ENCODE data around the gene CACNA1I.

The CACNA1I gene

DNA sequence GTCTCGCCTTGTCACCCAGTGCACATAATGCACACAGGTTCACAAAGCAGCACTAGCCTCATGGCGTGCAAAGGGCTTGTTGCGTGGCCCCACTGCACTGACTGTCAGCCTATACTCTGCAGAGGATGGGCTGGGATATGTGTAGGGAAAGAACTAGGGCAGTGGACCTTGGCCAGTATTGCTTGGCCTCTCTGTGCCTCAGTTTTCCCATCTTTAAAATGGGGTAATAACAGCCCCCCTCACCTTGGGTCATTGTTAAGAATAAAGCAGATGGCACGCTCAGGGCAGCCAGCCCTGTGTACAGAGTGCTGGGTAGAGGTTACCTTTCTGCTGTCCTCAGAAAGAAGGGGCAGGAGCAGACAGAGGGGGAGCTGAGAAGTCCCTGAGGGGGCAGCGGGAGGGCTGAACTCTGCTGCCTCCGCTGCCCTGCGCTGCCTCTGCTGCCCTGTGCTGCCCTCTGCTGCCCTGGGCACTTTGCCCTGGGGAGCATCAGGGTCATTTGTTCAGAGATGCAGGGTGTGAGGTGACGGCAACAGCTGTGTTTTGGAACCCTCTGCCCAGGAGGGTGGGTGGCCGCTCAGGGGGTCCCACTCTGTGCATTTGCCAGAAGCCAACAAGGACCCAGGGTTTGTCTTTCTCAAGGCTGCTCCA is 71.2 kb downstream of the CACNA1I start:
- TF ChIP-seq, protein P1, sequence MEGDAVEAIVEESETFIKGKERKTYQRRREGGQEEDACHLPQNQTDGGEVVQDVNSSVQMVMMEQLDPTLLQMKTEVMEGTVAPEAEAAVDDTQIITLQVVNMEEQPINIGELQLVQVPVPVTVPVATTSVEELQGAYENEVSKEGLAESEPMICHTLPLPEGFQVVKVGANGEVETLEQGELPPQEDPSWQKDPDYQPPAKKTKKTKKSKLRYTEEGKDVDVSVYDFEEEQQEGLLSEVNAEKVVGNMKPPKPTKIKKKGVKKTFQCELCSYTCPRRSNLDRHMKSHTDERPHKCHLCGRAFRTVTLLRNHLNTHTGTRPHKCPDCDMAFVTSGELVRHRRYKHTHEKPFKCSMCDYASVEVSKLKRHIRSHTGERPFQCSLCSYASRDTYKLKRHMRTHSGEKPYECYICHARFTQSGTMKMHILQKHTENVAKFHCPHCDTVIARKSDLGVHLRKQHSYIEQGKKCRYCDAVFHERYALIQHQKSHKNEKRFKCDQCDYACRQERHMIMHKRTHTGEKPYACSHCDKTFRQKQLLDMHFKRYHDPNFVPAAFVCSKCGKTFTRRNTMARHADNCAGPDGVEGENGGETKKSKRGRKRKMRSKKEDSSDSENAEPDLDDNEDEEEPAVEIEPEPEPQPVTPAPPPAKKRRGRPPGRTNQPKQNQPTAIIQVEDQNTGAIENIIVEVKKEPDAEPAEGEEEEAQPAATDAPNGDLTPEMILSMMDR (IDR thresholded peaks at IDR 0.05; ENCODE audit: insufficient read depth, low read depth, low read length, missing control alignments) = no peak
- no peak overlapping the region for H3K4me3 ChIP-seq (ENCODE audit: low read length)
- no peak for DNase-seq (ENCODE audit: low read depth)

DNA sequence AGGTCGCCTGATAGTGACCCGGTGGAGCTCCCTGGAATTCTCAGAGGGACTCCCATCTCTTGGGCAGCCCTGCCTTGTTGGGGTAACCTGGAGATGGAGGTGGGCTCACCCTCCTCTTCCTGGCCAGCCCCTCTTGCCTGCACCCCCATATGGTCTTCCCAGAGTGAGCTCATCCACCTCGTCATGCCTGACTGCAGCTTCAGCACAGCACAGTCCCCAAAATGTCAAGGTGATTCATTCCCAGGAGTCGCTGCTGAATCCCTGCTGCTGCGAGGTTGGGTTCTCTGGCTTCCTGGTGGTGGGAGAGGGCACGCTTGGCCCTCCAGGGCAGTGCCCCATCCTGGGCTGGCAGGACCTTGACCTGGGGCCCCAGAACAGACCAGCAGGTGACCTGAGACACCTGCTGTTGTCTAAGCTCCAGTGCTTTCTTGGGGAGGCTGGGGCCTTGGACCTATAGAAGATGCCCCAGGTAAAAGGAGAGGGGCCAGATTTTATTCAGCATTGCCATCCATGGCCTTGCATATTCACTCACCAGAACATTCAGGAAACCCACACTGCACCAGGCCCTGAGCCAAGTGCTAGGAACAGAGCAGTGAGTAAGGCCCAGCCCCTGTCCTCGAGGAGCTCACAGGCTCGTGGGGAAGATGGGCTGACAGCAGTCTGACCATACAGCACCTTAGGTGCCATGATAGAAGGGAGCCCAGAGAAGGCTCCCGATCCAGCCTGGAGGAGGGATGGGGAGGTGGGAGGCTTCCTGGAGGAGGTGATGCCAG is 72.9 kb downstream of the CACNA1I start:
- no peak overlapping the region for H3K4me3 ChIP-seq (ENCODE audit: low read length)
- no peak for DNase-seq (ENCODE audit: low read depth)
- TF ChIP-seq, protein P1 (IDR thresholded peaks at IDR 0.05; ENCODE audit: insufficient read depth, low read depth, low read length, missing control alignments) = no peak

GRCh38 chr22:39645532-39645931 is 75.0 kb downstream of the CACNA1I start:
- no peak for DNase-seq (ENCODE audit: low read depth)
- TF ChIP-seq, protein P1 (IDR thresholded peaks at IDR 0.05; ENCODE audit: insufficient read depth, low read depth, low read length, missing control alignments) = no peak
- no peak overlapping the region for H3K4me3 ChIP-seq (ENCODE audit: low read length)

DNA sequence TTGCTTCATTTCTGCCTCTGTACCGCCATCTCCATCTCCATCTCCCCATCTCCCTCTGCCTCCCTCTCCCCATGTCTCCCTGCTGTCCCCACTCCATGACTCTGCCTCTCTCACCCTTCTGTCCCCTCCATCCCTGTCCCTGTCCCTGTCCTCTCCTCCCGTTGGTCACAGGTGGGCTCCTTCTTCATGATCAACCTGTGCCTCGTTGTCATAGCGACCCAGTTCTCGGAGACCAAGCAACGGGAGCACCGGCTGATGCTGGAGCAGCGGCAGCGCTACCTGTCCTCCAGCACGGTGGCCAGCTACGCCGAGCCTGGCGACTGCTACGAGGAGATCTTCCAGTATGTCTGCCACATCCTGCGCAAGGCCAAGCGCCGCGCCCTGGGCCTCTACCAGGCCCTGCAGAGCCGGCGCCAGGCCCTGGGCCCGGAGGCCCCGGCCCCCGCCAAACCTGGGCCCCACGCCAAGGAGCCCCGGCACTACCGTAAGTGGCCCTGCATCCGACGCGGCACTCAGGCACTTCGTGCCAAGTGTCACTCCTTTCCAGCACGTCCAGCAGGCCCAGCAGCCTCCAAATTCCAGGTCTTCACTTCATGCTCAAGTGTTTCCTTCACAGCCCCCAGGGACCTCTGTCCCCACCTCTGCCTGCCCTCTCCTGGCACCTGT is 76.0 kb downstream of the CACNA1I start:
- H3K4me3 ChIP-seq (ENCODE audit: low read length) = no peak overlapping the region
- TF ChIP-seq, protein P1 (IDR thresholded peaks at IDR 0.05; ENCODE audit: insufficient read depth, low read depth, low read length, missing control alignments) = no peak
- no peak for DNase-seq (ENCODE audit: low read depth)

- TF ChIP-seq, protein P1 (IDR thresholded peaks at IDR 0.05; ENCODE audit: insufficient read depth, low read depth, low read length, missing control alignments) = no peak
- no peak for DNase-seq (ENCODE audit: low read depth)
- no peak overlapping the region for H3K4me3 ChIP-seq (ENCODE audit: low read length)
Measured at GRCh38 chr22:39647836-39648629, 77.5 kb downstream of the CACNA1I start.

DNA sequence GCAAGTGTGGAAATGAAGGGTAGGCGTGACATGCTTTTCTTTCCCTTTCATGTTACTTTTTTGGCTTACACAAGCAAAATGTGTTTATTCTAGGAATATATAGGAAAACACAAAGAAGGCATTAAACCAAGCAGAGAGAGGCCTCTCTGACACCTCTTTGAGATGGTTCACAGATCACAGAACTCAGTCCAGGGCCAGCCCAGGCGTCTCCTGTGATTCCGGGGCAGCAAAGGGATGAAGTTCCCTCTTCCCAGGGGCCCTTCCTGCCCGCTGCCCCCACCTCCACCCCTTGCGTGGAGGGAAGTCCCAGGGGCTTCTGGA is 78.0 kb downstream of the CACNA1I start:
- no peak overlapping the region for H3K4me3 ChIP-seq (ENCODE audit: low read length)
- TF ChIP-seq, protein P1 (IDR thresholded peaks at IDR 0.05; ENCODE audit: insufficient read depth, low read depth, low read length, missing control alignments) = no peak
- DNase-seq (ENCODE audit: low read depth) = no peak

Data from epithelial cell of esophagus (primary cell).